Neuronal stem cell (in vitro differentiated cells): ENCODE measurements around the gene SCO2.

Experiments
- DNase-seq: peaks from one replicate; pipeline ENCODE4 v3.0.0-alpha.2; 2013; ENCODE audit warnings: low spot score
- H2AFZ ChIP-seq: one replicate; pipeline ENCODE4 v1.6.1; 2013; ENCODE audit warnings: mild to moderate bottlenecking, low read length, inconsistent platforms
- H2AK5ac ChIP-seq: 2 replicates; pipeline ENCODE4 v1.6.1; 2013; ENCODE audit warnings: low read depth, mild to moderate bottlenecking, inconsistent platforms, low read length, moderate library complexity, mixed read lengths
- H2BK120ac ChIP-seq: 2 replicates; pipeline ENCODE4 v1.6.1; 2013; ENCODE audit warnings: low read depth, mild to moderate bottlenecking, inconsistent platforms, low read length, moderate library complexity, mixed read lengths
- H2BK12ac ChIP-seq: one replicate; pipeline ENCODE4 v1.6.1; 2013; ENCODE audit warnings: low read length, inconsistent platforms
- H2BK15ac ChIP-seq: 2 replicates; pipeline ENCODE4 v1.6.1; 2013; ENCODE audit warnings: mild to moderate bottlenecking, low read length, inconsistent platforms, mixed read lengths
- H2BK5ac ChIP-seq: one replicate; pipeline ENCODE4 v1.6.1; 2013; ENCODE audit warnings: inconsistent platforms, mild to moderate bottlenecking, low read length, moderate library complexity
- H3K14ac ChIP-seq: one replicate; pipeline ENCODE4 v1.6.1; 2013; ENCODE audit warnings: low read length, inconsistent platforms
- H3K18ac ChIP-seq: 2 replicates; pipeline ENCODE4 v1.6.1; 2013; ENCODE audit warnings: low read length, inconsistent platforms
- H3K23ac ChIP-seq: 2 replicates; pipeline ENCODE4 v1.6.1; 2013; ENCODE audit warnings: low read depth, mild to moderate bottlenecking, mixed read lengths, low read length, inconsistent platforms; ENCODE audit not compliant: poor library complexity
- H3K27ac ChIP-seq: replicated peaks from 3 replicates; pipeline ENCODE4 v1.5.1; 2013; ENCODE audit warnings: low read length, inconsistent platforms
- H3K27me3 ChIP-seq, 3 experiments: 2 replicates each; pipeline ENCODE4 v1.6.1; 2013; ENCODE audit warnings: low read length in 3 of 3, mild to moderate bottlenecking in 2 of 3, inconsistent platforms in 1 of 3, low read depth in 1 of 3, mixed read lengths in 1 of 3, moderate library complexity in 1 of 3; ENCODE audit not compliant: control insufficient read depth in 3 of 3, insufficient read depth in 3 of 3
- H3K36me3 ChIP-seq, 2 donors: replicated peaks in 1 of 2; 2 replicates each; pipeline ENCODE4 v1.6.1; 2013; ENCODE audit warnings: low read length in 2 of 2; ENCODE audit not compliant: control insufficient read depth in 2 of 2, insufficient read depth in 2 of 2
- H3K4ac ChIP-seq: 2 replicates; pipeline ENCODE4 v1.6.1; 2013; ENCODE audit warnings: inconsistent platforms, mild to moderate bottlenecking, low read length, moderate library complexity
- H3K4me1 ChIP-seq, 2 donors: 1 replicate in 1 of 2; 2 replicates in 1 of 2; pipeline ENCODE4 v1.6.1; 2013; ENCODE audit warnings: low read length in 2 of 2, low read depth in 1 of 2; ENCODE audit not compliant: control insufficient read depth in 2 of 2, insufficient read depth in 1 of 2
- H3K4me2 ChIP-seq: one replicate; pipeline ENCODE4 v1.6.1; 2013; ENCODE audit warnings: mild to moderate bottlenecking, low read length, inconsistent platforms; ENCODE audit not compliant: insufficient read depth, poor library complexity, severe bottlenecking
- H3K4me3 ChIP-seq, 2 donors: 2 replicates each; pipeline ENCODE4 v1.5.1; 2013; ENCODE audit warnings: low read length in 2 of 2, mild to moderate bottlenecking in 2 of 2, inconsistent platforms in 1 of 2, moderate library complexity in 1 of 2
- H3K79me1 ChIP-seq: one replicate; pipeline ENCODE4 v1.6.1; 2013; ENCODE audit warnings: low read depth, mild to moderate bottlenecking, inconsistent platforms, low read length, moderate library complexity
- H3K9ac ChIP-seq: one replicate; pipeline ENCODE4 v1.6.1; 2013; ENCODE audit warnings: mild to moderate bottlenecking, low read depth, low read length, inconsistent platforms; ENCODE audit not compliant: poor library complexity
- H3K9me3 ChIP-seq, 2 donors: replicated peaks in 1 of 2; 2 replicates each; pipeline versions ENCODE3 to v1.6.1; 2013; ENCODE audit warnings: low read length in 2 of 2, mild to moderate bottlenecking in 2 of 2, inconsistent platforms in 1 of 2, low read depth in 1 of 2, mixed read lengths in 1 of 2, moderate library complexity in 1 of 2; ENCODE audit not compliant: control insufficient read depth in 2 of 2, insufficient read depth in 1 of 2
- H4K8ac ChIP-seq: one replicate; pipeline ENCODE4 v1.6.1; 2013; ENCODE audit warnings: low read depth, mild to moderate bottlenecking, inconsistent platforms, low read length, moderate library complexity
- H4K91ac ChIP-seq: one replicate; pipeline ENCODE4 v1.6.1; 2013; ENCODE audit warnings: low read length, low read depth, mild to moderate bottlenecking, inconsistent platforms; ENCODE audit not compliant: poor library complexity
- WGBS, 2 donors: extraction: QIAGEN DNeasy Blood & Tissue Kit; methylation state at CpG; one replicate each; pipeline ENCODE4 v1.1.7; 2013; ENCODE audit warnings: missing lambda C conversion rate in 2 of 2, mixed read lengths in 1 of 2; ENCODE audit not compliant: insufficient read length in 2 of 2, insufficient replicate concordance in 1 of 2; ENCODE audit errors: extremely low coverage in 2 of 2; 5-methylcytosine and 5-hydroxymethylcytosine counted together

SCO2 gene

DNA sequence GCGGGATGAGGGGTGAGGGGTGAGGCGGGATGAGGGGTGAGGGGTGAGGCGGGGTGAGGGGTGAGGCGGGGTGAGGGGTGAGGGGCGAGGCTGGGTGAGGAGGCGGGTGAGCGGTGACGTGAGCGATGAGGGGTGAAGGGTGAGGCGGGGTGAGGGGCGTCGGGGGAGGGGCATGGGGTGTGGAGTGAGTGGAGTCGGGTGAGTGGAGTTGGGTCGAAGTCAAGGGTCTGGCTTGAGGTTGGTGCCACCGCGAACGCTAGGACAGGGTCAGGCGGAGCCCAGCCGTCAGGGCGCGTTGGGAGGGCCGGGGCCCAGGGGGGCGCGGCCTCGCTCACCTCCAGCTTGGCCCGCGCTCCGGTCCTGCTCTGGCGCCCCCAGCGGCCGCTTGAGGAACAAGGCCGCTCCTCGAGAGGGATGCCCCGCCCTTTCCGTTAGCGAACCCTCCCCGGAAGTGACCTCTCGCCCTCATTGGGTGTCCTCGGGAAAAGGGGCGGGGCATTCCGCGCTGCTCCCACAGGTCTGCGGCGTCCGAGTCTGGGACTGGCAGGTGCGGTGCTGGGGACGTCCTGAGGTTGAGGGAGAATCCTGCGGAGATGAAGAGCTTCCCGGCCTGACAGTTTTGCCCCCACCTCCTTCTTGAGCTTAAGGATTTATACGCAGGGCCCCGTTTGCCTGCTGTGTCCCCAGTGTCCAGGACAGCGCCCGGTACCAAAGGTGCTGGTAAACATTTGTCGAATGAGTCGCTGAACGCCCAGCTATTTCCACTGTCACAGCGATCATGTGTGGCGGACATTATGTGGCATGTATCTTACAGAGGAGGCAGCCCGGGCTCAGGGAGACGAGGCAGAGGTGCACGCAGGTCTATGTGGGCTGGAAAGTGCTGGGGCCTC lies 37.4 kb upstream of the SCO2 start, which contains the start of gene SYCE3:
Gene SYCE3 (minus strand): TSS at position 397 of the 890 bp plus-strand sequence. CDS start 6,514 bp downstream, outside the sequence.
- Histone ChIP-seq H3K4me1 (peaks cover 0 to 5% of the 10 kb centered on the region in 2 donors), H3K27me3 (peaks cover 0 to 17% (median 6%) of the 10 kb centered on the region in 3 experiments), H3K79me1 (peaks cover 2% of the 10 kb centered on the region), H3K4me2 (peak within 1 kb of the TSS; percentile 98), H2BK120ac (peak within 1 kb of the TSS; percentile 28), H3K9me3 (no peaks in the 10 kb centered on the region), H2BK5ac (peak within 1 kb of the TSS; percentile 75), H4K8ac (no peak within 1 kb of the TSS), H3K23ac (peak within 1 kb of the TSS; percentile 95), H2AFZ (peak within 1 kb of the TSS; percentile 94), H3K4ac (no peak within 1 kb of the TSS), H3K18ac (peak within 1 kb of the TSS; percentile 74), H2AK5ac (peak within 1 kb of the TSS; percentile 43), H2BK12ac (no peak within 1 kb of the TSS), H3K4me3 (peak within 1 kb of the TSS; percentile 84 to 89), H4K91ac (no peak within 1 kb of the TSS), H3K27ac (no peak within 1 kb of the TSS), H3K14ac (no peak within 1 kb of the TSS), H3K9ac (peak within 1 kb of the TSS; percentile 88), H3K36me3 (peaks cover 1 to 5% of the 10 kb centered on the region in 2 donors), H2BK15ac (no peak within 1 kb of the TSS)
- no CpG with 5 or more reads among the region's 61 CpGs for WGBS, 2 donors
- peak; percentile 97 for DNase-seq

DNA sequence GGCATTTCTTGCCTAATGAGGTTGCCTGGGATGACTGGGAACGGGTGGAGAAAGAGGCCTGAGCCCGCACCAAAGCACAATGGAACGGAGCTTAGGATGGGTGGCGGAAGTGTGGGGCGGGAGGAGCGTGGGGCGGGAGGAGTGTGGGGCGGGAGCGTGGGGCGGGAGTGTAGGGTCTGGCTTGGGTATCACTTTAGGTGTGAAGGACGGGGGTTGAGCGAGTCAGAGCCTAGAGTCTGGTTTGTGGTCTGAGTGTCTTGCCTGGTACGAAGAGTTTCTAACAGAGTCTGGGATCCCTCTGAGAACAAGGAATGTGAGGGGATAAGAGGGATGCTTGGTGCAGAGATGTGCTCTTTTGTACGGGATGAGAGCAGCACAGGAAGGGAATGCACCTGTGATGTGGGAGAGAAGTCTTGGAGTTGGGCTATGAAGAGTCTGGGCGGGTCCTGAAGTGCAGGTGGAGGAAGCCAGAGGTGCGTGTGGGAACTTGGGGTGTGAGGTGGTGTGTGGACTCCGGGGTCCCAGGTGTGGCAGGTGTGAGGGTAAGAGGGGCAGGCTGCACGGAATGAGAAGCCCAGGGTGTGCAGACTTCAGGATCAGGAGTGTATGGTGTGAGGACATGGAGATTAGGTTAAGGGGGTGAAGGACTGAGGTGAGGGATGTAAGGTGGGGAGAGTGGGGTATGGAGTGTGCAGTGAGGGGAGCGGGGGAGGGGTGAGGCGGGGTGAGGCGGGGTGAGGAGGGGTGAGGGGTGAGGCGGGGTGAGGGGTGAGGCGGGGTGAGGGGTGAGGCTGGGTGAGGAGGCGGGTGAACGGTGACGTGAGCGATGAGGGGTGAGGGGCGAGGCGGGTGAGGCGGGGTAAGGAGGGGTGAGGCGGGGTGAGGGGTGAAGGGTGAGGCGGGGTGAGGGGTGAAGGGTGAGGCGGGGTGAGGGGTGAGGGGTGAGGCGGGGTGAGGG lies 36.3 kb upstream of the SCO2 start:
- H3K9me3 ChIP-seq = no peaks in the 10 kb centered on the region
- no peak overlapping the region for H3K4ac ChIP-seq
- no peak overlapping the region for H3K4me2 ChIP-seq
- no peak overlapping the region for H3K27ac ChIP-seq
- H3K18ac ChIP-seq = peak overlapping the region; percentile 31
- H3K4me3 ChIP-seq = no peak overlapping the region
- DNase-seq = no peak
- no peak overlapping the region for H4K8ac ChIP-seq
- peak overlapping the region; percentile 43 for H2AK5ac ChIP-seq
- H3K4me1 ChIP-seq = peaks cover 0 to 5% of the 10 kb centered on the region in 2 donors
- no peak overlapping the region for H3K14ac ChIP-seq
- no peak overlapping the region for H3K23ac ChIP-seq
- H3K79me1 ChIP-seq = peaks cover 2% of the 10 kb centered on the region
- H3K36me3 ChIP-seq = no peaks in the 10 kb centered on the region
- no peak overlapping the region for H4K91ac ChIP-seq
- peak overlapping the region; percentile 75 for H2BK5ac ChIP-seq
- peaks cover 0 to 17% (median 6%) of the 10 kb centered on the region in 3 experiments for H3K27me3 ChIP-seq
- H3K9ac ChIP-seq = no peak overlapping the region
- no peak overlapping the region for H2BK12ac ChIP-seq
- WGBS, 2 donors = no CpG with 5 or more reads among the region's 34 CpGs
- peak overlapping the region; percentile 28 for H2BK120ac ChIP-seq
- H2AFZ ChIP-seq = no peak overlapping the region
- no peak overlapping the region for H2BK15ac ChIP-seq

DNA sequence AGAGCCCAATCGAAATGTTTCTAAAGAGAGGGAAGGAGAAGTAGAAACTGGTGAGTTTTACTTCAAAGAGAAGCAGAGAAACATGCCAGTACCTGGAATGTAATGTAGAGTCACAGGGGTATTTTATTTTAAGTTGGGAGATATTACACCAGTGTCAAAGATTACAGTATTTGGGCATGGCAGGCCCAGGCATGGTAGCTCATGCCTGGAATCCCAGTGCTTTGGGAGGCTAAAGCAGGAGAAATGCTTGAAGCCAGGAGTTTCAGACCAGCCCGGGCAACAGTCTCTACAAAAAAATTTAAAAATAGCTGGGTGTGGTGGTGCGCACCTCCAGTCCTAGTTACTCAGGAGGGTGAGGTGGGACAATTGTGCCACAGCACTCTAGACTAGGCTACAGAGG lies 34.6 kb upstream of the SCO2 start:
- no CpG with 5 or more reads among the region's 3 CpGs for WGBS, 2 donors
- Histone ChIP-seq H2BK120ac (no peak overlapping the region), H3K79me1 (peaks cover 2% of the 10 kb centered on the region), H2BK12ac (no peak overlapping the region), H2AK5ac (no peak overlapping the region), H4K8ac (no peak overlapping the region), H3K9ac (no peak overlapping the region), H3K36me3 (no peaks in the 10 kb centered on the region), H3K18ac (no peak overlapping the region), H3K27me3 (peaks cover 0 to 17% (median 6%) of the 10 kb centered on the region in 3 experiments), H3K14ac (no peak overlapping the region), H3K4me3 (no peak overlapping the region), H2BK5ac (no peak overlapping the region), H4K91ac (no peak overlapping the region), H2BK15ac (no peak overlapping the region), H2AFZ (no peak overlapping the region), H3K9me3 (no peaks in the 10 kb centered on the region), H3K23ac (no peak overlapping the region), H3K4ac (no peak overlapping the region), H3K4me2 (no peak overlapping the region), H3K4me1 (peaks cover 0 to 5% of the 10 kb centered on the region in 2 donors), H3K27ac (no peak overlapping the region)
- no peak for DNase-seq
